ENCODE measurements around the gene RC3H2. TPM values are rescaled to one million over a fixed set of nuclear protein-coding genes. Genes with fewer than 3 reads are reported as not detected.

The RC3H2 gene
- total RNA-seq, 1 experiment from 2014 or later, result 57.6 TPM

DNA sequence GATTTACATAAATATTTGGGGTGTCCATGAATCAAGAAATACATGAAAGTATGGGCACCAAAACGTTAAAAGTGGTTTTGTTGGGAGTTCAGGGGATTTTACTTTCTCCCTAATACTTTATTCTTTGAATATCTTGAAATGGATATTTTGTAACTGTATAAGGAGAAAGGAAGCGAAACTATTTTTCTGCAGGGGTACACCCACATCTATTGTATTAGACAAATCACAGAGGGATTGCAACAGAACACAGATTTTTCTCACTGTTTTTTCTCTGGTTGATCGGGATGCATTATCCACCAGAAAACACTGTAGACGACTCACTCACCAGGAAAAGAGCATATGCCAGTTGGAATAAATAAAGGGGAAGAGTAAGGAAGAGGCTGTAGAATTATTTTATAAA lies 34.4 kb upstream of the RC3H2 start:
- H3K4me3 ChIP-seq (ENCODE audit: low read depth in 2 of 2, low read length in 2 of 2), result no peak overlapping the region
- ChIA-PET POLR2A (no interaction called here), CTCF (no interaction called here)
- H3K27me3 ChIP-seq (ENCODE audit: control insufficient read depth, insufficient read depth, low read length), result no peaks in the 10 kb centered on the region
- TF ChIP-seq SIN3A (IDR thresholded peaks at IDR 0.05; ENCODE audit: borderline replicate concordance, insufficient read depth, low read depth, low read length), result no peak
- TF ChIP-seq REST (IDR thresholded peaks at IDR 0.05; ENCODE audit: insufficient read depth in 1 of 2, low read depth in 2 of 2, low read length in 1 of 2), result no peak
- TF ChIP-seq POLR2AphosphoS5 (IDR thresholded peaks at IDR 0.05; ENCODE audit: low read depth, low read length), result no peak
- TF ChIP-seq CTCF (IDR thresholded peaks at IDR 0.05), result no peak
- TF ChIP-seq TCF7L2 (IDR thresholded peaks at IDR 0.05; ENCODE audit: low read depth, low read length), result no peak
- ATAC-seq, result no peak
- H3K36me3 ChIP-seq (ENCODE audit: control insufficient read depth, insufficient read depth, low read length), result peaks cover 8% of the 10 kb centered on the region
- BruUV-seq (replicated peaks), result no TSS peak
- in situ Hi-C loops (cut with HindIII; ENCODE audit: low pct_unique_long_range_greater_than_20kb, low sequenced_read_pairs), result no loop called here
- H3K4me1 ChIP-seq (ENCODE audit: control insufficient read depth, insufficient read depth, low read length), result peaks cover 3% of the 10 kb centered on the region; the same call in 1 of the 2 replicates
- intact Hi-C loops (cut with micrococcal nuclease; ENCODE audit: unreplicated experiment), result no loop called here
- no peaks in the 10 kb centered on the region for H3K9me3 ChIP-seq (ENCODE audit: control insufficient read depth, insufficient read depth, low read depth, low read length)
- peak overlapping the region; percentile 21; the same call in 1 of the 2 replicates for H3K27ac ChIP-seq (ENCODE audit: low read length)
- DNase-seq (ENCODE audit: low read depth, low spot score), result no peak

GRCh38 chr9:122936883-122937282 lies 31.7 kb upstream of the RC3H2 start:
- ChIA-PET CTCF (no interaction called here), POLR2A (no interaction called here)
- intact Hi-C loops (cut with micrococcal nuclease; ENCODE audit: unreplicated experiment), result no loop called here
- Histone ChIP-seq H3K4me3 (ENCODE audit: low read depth in 2 of 2, low read length in 2 of 2) (no peak overlapping the region), H3K9me3 (ENCODE audit: control insufficient read depth, insufficient read depth, low read depth, low read length) (no peaks in the 10 kb centered on the region), H3K27ac (ENCODE audit: low read length) (no peak overlapping the region), H3K36me3 (ENCODE audit: control insufficient read depth, insufficient read depth, low read length) (peaks cover 11% of the 10 kb centered on the region), H3K27me3 (ENCODE audit: control insufficient read depth, insufficient read depth, low read length) (no peaks in the 10 kb centered on the region), H3K4me1 (ENCODE audit: control insufficient read depth, insufficient read depth, low read length) (no peaks in the 10 kb centered on the region; the same call in 1 of the 2 replicates)
- in situ Hi-C loops (cut with HindIII; ENCODE audit: low pct_unique_long_range_greater_than_20kb, low sequenced_read_pairs), result no loop called here
- TF ChIP-seq TCF7L2 (IDR thresholded peaks at IDR 0.05; ENCODE audit: low read depth, low read length), result no peak
- no peak for TF ChIP-seq SIN3A (IDR thresholded peaks at IDR 0.05; ENCODE audit: borderline replicate concordance, insufficient read depth, low read depth, low read length)
- TF ChIP-seq CTCF (IDR thresholded peaks at IDR 0.05), result no peak
- no peak for TF ChIP-seq REST (IDR thresholded peaks at IDR 0.05; ENCODE audit: insufficient read depth in 1 of 2, low read depth in 2 of 2, low read length in 1 of 2)
- no peak for TF ChIP-seq POLR2AphosphoS5 (IDR thresholded peaks at IDR 0.05; ENCODE audit: low read depth, low read length)
- BruUV-seq (replicated peaks), result no TSS peak
- no peak for ATAC-seq
- DNase-seq (ENCODE audit: low read depth, low spot score), result no peak

All from Panc1 (cell line).